Stimulated activated CD8-positive, alpha-beta memory T cell treated with anti-CD3 and anti-CD28 coated beads, Interleukin-4, amount 100 ng/mL, for 4 hours (primary cell): ENCODE results near the gene EIF3B.
A peak's percentile ranks its signal among the peaks of the same experiment; 100 is the strongest.
"Not testable (repeated sequence)": the region's sequence is repeated elsewhere in the genome, so short reads cannot be mapped to it uniquely, and the experiment has no call there.

Experiments
- DNase-seq, 2 donors: peaks; one replicate each; pipeline ENCODE4 v3.0.0-alpha.2; 2020; ENCODE audit warnings: low read depth in 2 of 2, low spot score in 1 of 2

The EIF3B gene

DNA sequence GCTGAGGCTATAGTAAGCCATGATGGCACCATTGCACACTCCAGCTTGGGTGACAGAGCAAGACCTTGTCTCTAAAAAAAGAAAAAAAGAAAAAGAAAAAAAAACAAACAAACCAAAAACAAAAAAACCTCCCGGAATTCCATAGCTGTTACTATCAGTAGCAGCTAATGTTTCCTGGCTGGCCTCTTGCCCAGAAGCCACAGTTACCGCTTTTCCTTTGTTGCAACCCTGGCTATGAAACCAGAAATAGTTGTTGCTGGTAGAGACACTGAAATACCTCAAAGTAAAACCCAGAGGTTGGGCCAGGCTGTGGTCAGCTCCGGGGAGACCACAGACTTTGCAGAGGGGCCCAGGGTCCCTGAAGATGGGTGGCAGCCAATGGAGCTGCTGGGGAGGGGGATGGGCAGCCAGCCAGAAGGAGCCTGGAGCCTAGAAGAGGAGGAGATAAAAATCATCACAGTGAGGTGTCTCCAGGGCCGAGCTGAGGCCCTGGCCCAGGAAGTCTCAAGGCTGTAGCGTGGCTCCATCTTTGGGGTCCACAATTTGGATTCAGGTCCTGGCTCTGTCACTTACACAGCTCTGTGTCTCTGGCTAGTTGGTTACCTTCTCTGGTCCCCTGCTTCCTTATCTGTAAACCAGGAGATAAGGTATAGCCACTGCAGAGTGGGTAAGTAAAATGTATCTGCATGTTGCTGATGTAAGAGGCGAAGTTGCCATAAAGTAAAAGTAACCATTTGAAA lies 45.4 kb downstream of the EIF3B start:
- DNase-seq, result no peak

DNA sequence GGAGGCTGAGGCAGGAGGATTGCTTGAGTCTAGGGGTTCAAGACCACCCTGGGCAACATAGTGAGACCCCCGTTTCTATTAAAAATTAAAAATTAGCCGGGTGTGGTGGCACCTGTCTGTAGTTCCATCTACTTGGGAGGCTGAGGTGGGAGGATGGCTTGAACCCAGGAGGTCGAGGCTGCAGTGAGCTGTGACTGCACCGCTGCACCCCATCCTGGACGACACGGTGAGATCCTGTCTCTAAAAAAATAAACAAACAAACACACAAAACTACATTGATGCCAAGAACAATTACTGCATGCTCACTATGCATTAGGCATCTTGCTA lies 48.0 kb downstream of the EIF3B start:
- DNase-seq, result no peak

DNA sequence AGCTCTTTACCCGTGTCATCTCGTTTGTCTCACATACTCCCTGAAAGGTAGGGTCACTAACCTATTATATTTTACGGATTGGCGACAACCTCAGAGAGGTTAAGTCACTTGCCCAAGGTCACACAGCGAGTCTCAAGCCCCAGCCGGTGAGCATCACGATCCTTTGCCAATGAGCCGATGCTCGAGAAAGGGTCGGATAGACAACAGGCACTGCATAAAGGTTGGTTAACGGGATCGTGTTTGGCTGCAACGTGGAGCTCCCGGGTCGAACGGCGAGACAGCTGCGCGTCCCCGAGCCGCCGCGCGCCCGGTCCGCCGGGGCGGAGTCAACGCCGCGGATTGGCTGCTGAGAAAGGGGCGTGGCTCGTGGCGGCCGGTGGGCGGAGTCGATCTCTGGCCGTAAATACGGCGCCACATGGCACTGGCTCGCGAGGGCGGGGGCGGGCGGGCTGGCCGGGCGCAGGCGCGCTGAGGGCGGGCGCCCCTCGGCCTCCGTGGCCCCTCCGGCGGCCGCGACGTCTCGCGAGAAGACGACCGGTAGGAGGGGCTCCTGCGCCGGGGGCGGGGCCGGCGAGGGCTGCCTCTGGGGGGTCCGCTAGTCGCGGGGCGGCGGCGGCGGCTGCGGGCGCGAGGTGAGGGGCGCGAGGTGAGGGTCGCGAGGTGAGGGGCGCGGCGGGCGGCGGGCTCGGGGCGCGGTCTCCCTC lies 48.5 kb downstream of the EIF3B start, which contains the start of gene CHST12:
Gene CHST12 (plus strand): TSS at position 598 of the 704 bp plus-strand sequence. CDS start 29,029 bp downstream, outside the sequence.
- DNase-seq, result peak; percentile 78 to 91

DNA sequence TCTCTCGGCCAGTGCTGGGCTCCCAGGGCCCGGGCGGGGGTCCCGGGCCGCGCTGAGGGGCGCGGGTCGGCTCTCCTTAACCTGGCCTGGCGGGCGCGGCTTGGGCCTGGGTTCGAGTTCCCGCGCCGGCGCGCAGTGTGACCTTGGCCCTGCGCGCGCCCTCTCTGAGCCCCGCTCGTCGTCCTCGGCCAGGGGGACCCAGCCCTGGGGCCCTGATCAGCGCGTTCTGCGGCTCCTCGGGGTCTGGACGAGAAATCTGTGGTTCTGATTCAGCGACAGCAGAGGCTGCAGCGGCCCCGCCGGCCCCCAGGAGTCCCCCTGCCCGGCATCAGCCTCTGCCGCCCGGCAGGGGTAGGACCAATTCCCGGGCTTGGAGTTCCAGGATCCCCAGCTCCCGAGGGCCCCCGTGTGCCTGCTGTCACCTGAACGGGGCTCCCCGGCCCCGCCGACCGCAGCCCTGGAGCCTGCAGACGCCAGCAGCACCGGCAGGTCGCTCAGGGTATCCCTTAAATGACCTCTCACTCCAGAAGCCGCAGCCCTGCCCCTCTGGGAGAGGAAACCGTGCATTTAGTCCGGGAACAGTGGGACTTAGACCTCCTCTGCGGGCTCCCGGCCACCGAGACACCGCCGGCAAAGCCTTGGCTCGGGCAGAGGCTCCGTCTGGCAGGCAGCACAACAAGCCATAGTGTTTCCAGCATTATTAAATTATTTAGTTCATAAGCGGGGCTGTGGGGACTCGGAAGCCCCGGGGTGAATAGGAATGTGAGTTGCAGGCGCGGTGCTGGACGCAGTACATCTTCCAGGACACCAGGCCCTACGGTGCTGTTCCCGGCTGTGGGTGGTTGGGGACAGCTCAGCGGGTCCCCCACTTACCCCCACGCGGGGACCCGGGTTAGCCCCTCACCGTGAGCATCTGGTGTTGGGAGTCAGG lies 49.4 kb downstream of the EIF3B start:
- no peak for DNase-seq

DNA sequence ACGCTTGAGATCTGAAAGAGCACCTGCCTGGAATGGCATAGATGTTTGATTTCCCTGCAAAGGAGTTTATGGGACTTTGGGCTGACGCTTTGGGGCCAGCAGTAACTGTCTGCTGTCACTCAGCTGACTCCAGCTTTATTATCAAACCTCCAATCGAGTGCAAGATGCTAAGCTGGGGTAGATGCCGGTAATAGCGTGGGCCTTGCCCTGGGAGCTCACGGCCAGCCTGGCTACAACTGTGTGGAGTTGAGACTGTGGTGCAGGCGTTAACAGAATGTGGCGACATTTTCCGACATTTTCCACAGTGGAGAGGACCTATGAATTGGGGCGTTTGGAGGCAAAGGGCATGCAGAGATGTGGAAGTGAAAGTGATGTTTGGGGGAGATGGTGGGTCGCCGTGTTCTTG lies 50.1 kb downstream of the EIF3B start:
- DNase-seq, result no peak

DNA sequence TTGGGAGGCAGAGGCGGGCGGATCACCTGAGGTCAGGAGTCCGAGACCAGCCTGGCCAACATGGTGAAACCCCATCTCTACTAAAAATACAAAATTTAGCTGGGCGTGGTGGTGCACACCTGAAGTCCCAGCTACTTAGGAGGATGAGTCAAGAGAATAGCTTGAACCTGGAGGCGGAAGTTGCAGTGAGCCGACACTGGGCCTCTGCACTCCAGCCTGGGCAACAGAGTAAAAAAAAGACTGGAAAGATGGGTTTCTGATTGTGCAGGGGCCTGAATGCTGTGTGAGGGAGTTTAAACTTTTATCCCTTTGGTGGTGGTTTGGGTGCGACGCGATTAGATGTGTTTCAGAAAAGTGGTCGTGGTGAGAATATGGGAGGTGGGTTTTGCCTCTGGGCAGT lies 50.6 kb downstream of the EIF3B start:
- DNase-seq, result no peak

DNA sequence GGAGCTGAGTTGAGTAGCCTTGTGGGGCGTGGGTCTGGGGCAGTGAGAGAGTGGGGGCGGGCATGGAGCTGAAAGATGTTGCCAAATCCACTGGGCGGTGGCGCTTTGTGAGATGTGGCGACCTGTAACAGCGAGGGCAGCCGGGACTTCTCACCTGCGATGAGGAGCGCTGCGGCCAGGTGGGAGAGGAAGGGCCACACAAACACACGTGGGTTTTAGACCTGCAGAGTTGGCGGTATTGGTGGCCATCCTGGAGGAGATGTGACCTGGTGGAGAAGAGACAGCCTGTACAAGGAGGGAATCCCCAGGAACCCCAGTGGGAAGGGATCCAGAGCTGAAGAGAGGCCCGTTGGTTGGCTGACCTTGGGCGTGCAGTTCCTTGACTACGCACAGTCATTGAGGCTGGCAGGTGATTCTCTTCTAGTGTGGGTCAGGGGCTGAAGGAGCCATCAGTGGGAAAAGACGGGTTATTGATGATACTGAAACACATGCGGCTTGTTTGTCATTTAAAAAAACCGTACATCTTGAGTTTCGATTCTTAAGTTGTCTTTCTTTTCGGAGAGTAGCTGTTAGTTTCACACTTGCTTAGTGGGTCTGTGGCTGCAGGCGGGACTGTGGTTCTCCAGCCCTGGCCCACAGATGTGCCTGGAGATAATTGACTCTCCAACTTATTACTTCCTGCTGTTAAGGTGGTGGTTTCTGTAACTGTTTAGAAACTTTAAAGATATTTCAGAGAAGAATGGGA lies 51.1 kb downstream of the EIF3B start:
- peak in 1 of 2 donors; percentile 41 for DNase-seq

DNA sequence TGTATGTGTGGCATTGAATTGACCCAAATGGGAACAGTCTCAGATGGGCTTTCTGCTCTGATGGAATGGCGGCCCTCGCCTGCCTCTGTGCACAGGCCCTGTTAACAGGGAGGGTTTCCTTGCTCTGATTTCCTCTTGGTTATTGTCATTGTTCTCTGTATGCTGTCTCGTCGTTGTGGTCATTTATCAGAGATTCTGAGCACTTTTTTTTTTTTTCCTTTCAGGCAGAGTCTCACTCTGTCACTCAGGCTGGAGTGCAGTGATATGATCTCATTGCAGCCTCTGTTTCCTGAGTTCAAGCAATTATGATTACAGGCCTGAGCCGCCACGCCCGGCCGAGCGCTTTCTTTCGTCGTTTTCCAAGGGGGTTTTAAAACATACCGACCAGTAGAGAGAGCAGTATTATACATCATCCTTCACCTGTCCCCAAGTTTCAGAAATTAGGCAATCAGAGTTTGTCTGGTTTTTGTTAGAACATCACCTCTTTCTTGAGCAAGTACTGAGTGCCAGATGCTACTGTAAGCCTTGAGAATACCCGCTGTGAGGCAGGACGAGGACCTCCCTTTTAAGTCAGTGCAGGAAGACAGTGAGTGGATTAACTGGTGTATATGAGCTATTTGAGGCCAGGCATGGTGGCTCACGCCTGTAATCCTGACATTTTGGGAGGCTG lies 55.3 kb downstream of the EIF3B start:
- no peak for DNase-seq

DNA sequence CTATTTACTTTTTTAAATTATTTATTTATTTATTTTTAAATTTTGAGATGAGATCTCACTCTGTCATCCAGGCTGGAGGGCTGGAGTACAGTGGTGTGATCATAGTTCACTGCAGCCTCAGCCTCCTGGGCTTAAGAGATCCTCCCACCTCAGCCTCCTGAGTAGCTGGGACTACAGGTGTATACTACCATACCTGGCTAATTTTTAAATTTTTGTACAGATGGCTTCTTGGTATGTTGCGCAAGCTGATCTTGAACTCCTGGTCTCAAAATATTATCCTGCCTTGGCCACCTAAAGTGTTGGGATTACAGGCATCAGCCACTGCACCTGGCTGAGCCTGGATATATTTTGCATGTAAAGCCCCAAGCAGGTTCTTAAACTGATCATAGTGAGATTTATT lies 56.4 kb downstream of the EIF3B start:
- no peak for DNase-seq

DNA sequence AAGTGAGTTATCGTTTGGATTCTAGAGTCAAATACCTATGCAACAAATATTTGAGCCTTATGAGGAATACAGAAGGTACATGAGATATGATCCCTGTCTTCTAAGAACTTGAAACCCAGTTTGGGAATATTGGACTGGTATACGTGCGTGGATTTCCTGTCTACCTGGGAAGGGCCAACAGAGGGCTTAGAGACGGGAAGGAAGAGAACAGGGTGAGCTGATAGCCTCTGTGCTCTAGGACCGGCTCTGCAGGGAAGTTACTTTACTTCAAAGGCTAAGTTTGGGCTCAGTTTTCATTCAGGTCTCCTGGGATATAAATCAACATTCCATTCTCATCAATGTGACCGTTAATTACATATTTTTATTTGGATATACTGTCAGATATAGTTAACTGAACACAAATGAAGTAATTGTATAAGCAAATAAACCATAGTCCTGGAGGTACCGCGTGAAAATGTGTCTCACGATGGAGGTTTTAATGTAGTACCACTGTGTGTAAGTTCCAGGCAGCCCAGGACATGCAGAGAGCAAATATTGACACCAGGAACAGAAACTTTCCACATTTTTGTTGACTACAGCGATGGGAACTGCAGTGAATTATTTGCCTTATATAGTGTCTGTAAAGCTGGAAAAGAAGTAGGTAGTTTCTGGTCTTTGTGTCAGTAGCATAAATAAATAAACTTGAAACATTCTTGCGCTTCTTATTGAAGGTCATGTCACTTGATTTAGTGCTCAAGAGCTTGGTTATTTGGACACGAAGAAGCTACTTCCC lies 57.4 kb downstream of the EIF3B start:
- DNase-seq, result no peak

DNA sequence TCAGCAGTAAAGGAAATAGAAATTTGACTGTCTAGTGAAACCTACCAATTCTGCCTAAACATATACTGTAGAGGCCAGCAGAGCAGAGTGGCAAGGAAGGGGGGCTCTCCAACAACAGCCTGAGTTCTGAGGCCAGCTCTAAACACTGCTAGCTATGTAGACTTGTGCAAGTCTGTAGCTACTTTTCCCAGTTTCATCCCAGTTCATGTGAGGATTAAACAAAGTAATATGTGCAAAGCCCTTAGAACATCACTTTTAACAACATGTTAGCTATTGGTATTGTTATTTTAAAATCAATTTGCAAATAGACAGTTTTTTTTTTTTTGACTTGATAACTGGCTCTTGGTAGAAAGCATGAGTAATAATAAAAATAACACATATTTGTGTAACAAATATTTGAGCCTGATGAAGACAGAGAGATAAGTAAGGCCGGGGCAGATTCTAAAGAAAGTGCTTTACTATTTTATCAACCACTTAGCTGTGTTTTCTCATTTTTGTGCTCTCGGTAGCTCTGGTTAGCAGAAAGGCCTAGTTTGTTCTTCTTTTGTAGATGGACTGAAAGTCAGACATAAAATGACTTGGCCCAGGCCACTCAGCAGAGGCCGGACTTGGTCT lies 58.1 kb downstream of the EIF3B start:
- no peak for DNase-seq

DNA sequence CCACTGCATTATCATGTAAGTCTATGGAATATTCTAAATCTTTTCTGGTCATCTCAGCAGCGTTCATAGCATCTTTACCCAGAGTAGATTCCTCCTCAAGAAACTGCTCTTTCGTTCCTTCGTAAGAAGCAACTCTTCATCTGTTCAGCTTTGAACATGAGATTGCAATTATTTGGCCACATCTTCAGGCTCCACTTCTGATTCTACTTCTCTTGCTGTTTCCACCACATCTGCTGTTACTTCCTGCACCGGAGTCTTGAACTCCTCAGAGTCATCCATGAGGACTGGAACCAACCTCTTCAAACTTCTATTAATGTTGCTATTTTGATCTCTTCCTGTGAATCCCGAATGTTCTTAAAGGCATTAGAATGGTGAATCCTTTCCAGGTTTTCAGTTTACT lies 61.4 kb downstream of the EIF3B start:
- DNase-seq, result no peak

DNA sequence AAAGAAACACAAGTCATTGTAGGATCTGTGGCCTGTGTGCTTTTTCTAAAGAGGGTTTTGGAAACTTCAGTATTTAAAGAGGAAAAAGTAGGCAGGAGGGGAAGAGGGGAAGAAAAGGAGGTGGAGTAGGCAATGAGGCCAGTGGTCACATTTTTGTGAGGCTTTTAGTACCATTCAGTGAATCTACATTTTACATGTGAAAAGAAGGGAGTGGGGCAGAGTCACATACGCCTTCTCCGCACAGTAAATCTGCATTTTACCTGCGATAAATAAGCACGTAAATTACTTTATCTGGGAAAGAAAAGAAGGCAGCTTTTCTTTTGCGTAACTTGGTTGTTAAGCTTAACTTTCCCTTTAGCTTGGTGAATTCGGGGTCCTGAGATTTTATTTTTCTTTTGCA lies 62.0 kb downstream of the EIF3B start:
- DNase-seq, result no peak

DNA sequence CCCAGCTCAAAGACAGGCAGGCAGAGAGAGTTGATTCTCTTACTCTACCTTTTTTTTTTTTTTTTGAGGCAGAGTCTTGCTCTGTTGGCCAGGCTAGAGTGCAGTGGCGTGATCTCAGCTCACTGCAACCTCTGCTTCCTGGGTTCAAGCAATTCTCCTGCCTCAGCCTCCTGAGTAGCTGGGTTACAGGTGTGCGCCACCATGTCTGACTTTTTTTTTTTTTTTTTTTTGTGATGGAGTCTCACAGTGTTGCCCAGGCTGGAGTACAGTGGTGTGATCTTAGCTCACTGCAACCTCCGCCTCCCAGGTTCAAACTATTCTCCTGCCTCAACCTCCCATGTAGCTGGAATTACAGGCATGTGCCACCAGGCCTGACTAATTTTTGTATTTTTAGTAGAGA lies 62.6 kb downstream of the EIF3B start:
- DNase-seq, result not testable (repeated sequence)

DNA sequence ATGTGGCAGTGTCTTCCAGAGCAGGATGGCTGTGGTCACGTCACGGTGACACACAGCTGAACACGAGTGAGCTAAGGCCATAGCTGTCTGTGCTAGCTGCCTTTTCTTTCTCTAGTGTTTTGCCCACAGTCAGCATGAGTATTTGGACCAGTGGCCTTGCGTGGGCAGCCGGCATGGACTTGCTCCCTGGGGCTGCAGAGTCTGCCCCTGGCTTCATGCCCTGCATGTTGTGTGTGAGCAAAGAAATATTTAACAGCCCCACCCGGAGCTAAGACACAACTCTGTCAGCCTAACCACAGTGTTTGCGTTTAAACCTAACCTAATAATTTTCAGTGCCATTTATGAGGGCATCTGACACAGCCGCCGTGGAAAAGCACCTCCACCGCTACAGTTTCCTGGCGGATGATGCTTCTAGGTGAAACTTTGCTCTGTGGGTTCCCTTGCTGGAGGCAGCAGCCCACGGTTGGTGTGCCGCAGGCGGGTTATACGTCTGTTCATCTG lies 63.4 kb downstream of the EIF3B start:
- DNase-seq, result peak in 1 of 2 donors; percentile 61

DNA sequence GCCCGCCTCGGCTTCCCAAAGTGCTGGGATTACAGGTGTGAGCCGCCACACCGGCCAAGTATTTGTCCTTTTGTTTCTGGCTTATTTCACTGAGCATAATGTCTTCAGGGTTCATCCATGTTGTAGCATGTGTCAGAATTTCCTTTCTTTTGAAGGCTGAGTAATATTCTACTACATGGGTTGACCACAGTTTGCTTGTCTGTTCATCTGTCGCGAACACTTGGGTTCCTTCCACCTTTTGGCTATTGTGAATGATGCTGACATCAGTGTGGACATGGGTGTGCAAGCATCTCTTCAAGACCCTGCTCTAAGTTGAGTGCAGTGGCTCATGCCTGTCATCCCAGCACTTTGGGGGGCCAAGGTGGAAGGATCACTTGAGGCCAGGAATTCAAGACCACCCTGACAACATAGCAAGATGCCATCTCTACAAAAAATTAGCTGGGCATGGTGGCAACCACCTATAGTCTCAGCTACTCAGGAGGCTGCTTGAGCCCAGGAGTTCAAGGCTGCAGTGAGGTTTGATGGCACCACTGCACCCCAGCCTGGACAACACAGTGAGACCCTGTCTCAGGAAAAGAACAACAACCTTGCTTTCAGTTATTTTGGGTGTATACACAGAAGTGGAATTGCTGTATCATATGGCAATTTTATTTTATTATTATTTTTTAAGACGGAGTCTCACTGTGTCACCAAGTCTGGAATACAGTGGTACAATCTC lies 65.7 kb downstream of the EIF3B start:
- DNase-seq, result no peak

DNA sequence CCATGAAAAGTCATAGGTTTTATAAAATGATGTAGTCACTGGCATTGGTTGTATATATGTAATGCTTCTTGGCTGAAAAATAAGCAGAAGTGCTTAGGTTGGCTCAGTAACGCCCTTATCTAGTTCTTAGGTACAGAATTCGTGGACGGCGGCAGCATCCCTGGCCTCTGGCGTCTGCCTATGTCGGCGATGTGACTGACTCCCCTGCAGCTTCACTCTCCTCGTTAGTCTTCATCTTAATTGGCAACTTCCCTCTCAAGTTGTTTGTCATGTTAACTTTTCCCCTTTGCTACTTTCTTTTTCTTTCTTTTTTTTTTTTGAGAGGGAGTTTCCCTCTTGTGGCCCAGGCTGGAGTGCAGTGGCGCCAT lies 67.3 kb downstream of the EIF3B start:
- DNase-seq, result no peak

DNA sequence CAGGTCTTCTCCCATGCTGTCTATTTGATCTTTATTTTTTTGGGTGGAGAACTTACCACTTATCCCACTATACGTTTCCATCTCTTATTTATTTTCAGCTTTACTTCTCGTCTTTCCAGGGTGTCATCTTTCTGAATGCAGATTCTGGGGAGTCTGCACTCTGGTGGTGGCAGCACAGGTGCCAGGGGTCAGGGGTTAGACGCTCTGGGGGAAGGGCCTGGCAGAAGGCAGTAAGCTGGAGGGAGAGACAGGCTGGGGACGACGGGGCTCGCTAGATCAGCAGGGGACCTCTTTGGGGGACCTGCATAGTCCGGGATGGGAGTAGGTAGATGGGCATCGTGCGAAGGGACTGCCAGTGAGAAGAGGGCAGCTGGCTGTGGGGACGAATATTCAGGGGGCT lies 71.1 kb downstream of the EIF3B start:
- no peak for DNase-seq
